ENCODE results near the gene TIMP2.
"Not testable (repeated sequence)": the region's sequence is repeated elsewhere in the genome, so short reads cannot be mapped to it uniquely, and the experiment has no call there.

Gene TIMP2

GRCh38 chr17:78952706-78953105 lies 27.5 kb upstream of the TIMP2 start:
- peak overlapping the region; percentile 68 to 96 (median 82) for H3K4me2 ChIP-seq
- peak overlapping the region in 3 of 10 experiments; percentile 10 to 29 (median 27); a peak in 3 of 20 replicates for H3K4me3 ChIP-seq
- peak overlapping the region; percentile 18 to 87 (median 76); a peak in 20 of 22 replicates for H3K27ac ChIP-seq
- H3K36me3 ChIP-seq = peaks cover 0 to 8% (median 0%) of the 10 kb centered on the region in 11 experiments; a peak in 3 of 22 replicates
- H3K27me3 ChIP-seq = no peaks in the 10 kb centered on the region
- peaks cover 14 to 21% (median 17%) of the 10 kb centered on the region in 11 experiments for H3K9me3 ChIP-seq (replicated peaks in 1 of 11)
- H3K4me1 ChIP-seq = peaks cover 16 to 41% (median 34%) of the 10 kb centered on the region in 10 experiments
- TF ChIP-seq Cebpa-rat (IDR thresholded peaks at IDR 0.05) = no peak
- no peaks in the 10 kb centered on the region for H4K20me1 ChIP-seq
- peak overlapping the region in 9 of 11 experiments; percentile 45 to 80 (median 71); a peak in 16 of 22 replicates for H3K9ac ChIP-seq

- peaks cover 14 to 21% (median 17%) of the 10 kb centered on the region in 11 experiments for H3K9me3 ChIP-seq (replicated peaks in 1 of 11)
- H3K27ac ChIP-seq = peak overlapping the region; percentile 18 to 87 (median 76); a peak in 20 of 22 replicates
- peak overlapping the region; percentile 44 to 80 (median 69); a peak in 21 of 22 replicates for H3K9ac ChIP-seq
- H4K20me1 ChIP-seq = no peaks in the 10 kb centered on the region
- peak overlapping the region in 3 of 10 experiments; percentile 10 to 29 (median 27); a peak in 5 of 20 replicates for H3K4me3 ChIP-seq
- H3K4me1 ChIP-seq = peaks cover 21 to 47% (median 40%) of the 10 kb centered on the region in 10 experiments
- H3K27me3 ChIP-seq = no peaks in the 10 kb centered on the region
- TF ChIP-seq Cebpa-rat (IDR thresholded peaks at IDR 0.05) = no peak
- peaks cover 0 to 8% (median 0%) of the 10 kb centered on the region in 11 experiments; a peak in 3 of 22 replicates for H3K36me3 ChIP-seq
- H3K4me2 ChIP-seq = peak overlapping the region; percentile 68 to 96 (median 82)
Measured at GRCh38 chr17:78951967-78952551, 26.9 kb upstream of the TIMP2 start.

- no peaks in the 10 kb centered on the region for H3K27me3 ChIP-seq
- H3K9ac ChIP-seq = no peak overlapping the region
- H3K9me3 ChIP-seq (replicated peaks in 1 of 11) = peaks cover 14 to 21% (median 17%) of the 10 kb centered on the region in 11 experiments
- H4K20me1 ChIP-seq = no peaks in the 10 kb centered on the region
- no peak overlapping the region for H3K4me3 ChIP-seq
- no peak overlapping the region for H3K27ac ChIP-seq
- peaks cover 32 to 59% (median 52%) of the 10 kb centered on the region in 10 experiments for H3K4me1 ChIP-seq
- peaks cover 0 to 8% (median 0%) of the 10 kb centered on the region in 11 experiments; a peak in 3 of 22 replicates for H3K36me3 ChIP-seq
- no peak for TF ChIP-seq Cebpa-rat (IDR thresholded peaks at IDR 0.05)
- no peak overlapping the region; a peak in 1 of 22 replicates for H3K4me2 ChIP-seq
Measured at GRCh38 chr17:78950870-78951269, 25.7 kb upstream of the TIMP2 start.

- no peak overlapping the region for H3K4me3 ChIP-seq
- peak overlapping the region in 9 of 11 experiments; percentile 25 to 71 (median 62); a peak in 15 of 22 replicates for H3K27ac ChIP-seq
- H3K9me3 ChIP-seq (replicated peaks in 1 of 11) = peaks cover 14 to 21% (median 17%) of the 10 kb centered on the region in 11 experiments
- peaks cover 0 to 8% (median 0%) of the 10 kb centered on the region in 11 experiments; a peak in 3 of 22 replicates for H3K36me3 ChIP-seq
- no peaks in the 10 kb centered on the region for H4K20me1 ChIP-seq
- TF ChIP-seq Cebpa-rat (IDR thresholded peaks at IDR 0.05) = no peak
- peak overlapping the region; percentile 63 to 85 (median 77); a peak in 21 of 22 replicates for H3K4me2 ChIP-seq
- H3K9ac ChIP-seq = peak overlapping the region in 4 of 11 experiments; percentile 16 to 37 (median 23); a peak in 2 of 22 replicates
- H3K27me3 ChIP-seq = peaks cover 0 to 6% (median 0%) of the 10 kb centered on the region in 11 experiments; a peak in 3 of 22 replicates
- peaks cover 40 to 68% (median 63%) of the 10 kb centered on the region in 10 experiments for H3K4me1 ChIP-seq
Measured at GRCh38 chr17:78947235-78948149, 22.3 kb upstream of the TIMP2 start.

- Histone ChIP-seq H3K9me3 (replicated peaks in 1 of 11) (peaks cover 14 to 21% (median 17%) of the 10 kb centered on the region in 11 experiments), H3K4me3 (0 out of 20 replicates have a peak overlapping the region, but pooled peaks of 1 of the 10 experiments have one; percentile 37), H3K4me2 (peak overlapping the region; percentile 63 to 85 (median 77)), H3K27me3 (peaks cover 0 to 6% (median 0%) of the 10 kb centered on the region in 11 experiments; a peak in 3 of 22 replicates), H4K20me1 (no peaks in the 10 kb centered on the region), H3K9ac (peak overlapping the region in 9 of 11 experiments; percentile 9 to 50 (median 37); a peak in 12 of 22 replicates), H3K4me1 (peaks cover 31 to 59% (median 54%) of the 10 kb centered on the region in 10 experiments), H3K36me3 (peaks cover 0 to 8% (median 0%) of the 10 kb centered on the region in 11 experiments; a peak in 3 of 22 replicates), H3K27ac (peak overlapping the region in 9 of 11 experiments; percentile 25 to 71 (median 62); a peak in 17 of 22 replicates)
- TF ChIP-seq Cebpa-rat (IDR thresholded peaks at IDR 0.05) = no peak
Measured at GRCh38 chr17:78946631-78947030, 21.4 kb upstream of the TIMP2 start.

GRCh38 chr17:78946131-78946530 lies 20.9 kb upstream of the TIMP2 start:
- H4K20me1 ChIP-seq = no peaks in the 10 kb centered on the region
- TF ChIP-seq Cebpa-rat (IDR thresholded peaks at IDR 0.05) = no peak
- peak overlapping the region; percentile 63 to 85 (median 77) for H3K4me2 ChIP-seq
- H3K9me3 ChIP-seq (replicated peaks in 1 of 11) = peaks cover 13 to 19% (median 14%) of the 10 kb centered on the region in 11 experiments
- H3K27ac ChIP-seq = peak overlapping the region in 9 of 11 experiments; percentile 25 to 71 (median 62); a peak in 17 of 22 replicates
- H3K27me3 ChIP-seq = peaks cover 0 to 6% (median 0%) of the 10 kb centered on the region in 11 experiments; a peak in 3 of 22 replicates
- H3K4me1 ChIP-seq = peaks cover 30 to 55% (median 50%) of the 10 kb centered on the region in 10 experiments
- H3K36me3 ChIP-seq = peaks cover 0 to 8% (median 0%) of the 10 kb centered on the region in 11 experiments; a peak in 3 of 22 replicates
- peak overlapping the region in 9 of 11 experiments; percentile 9 to 50 (median 37); a peak in 12 of 22 replicates for H3K9ac ChIP-seq
- H3K4me3 ChIP-seq = 0 out of 20 replicates have a peak overlapping the region, but pooled peaks of 1 of the 10 experiments have one; percentile 37

- H3K36me3 ChIP-seq, H4K20me1 ChIP-seq, H3K27me3 ChIP-seq, H3K4me3 ChIP-seq: not testable (repeated sequence)
- H3K9me3 ChIP-seq (replicated peaks in 1 of 11) = peaks cover 6 to 12% (median 8%) of the 10 kb centered on the region in 11 experiments
- peak overlapping the region in 5 of 11 experiments; percentile 0 to 37 (median 11); a peak in 2 of 22 replicates for H3K9ac ChIP-seq
- H3K27ac ChIP-seq = peak overlapping the region in 8 of 11 experiments; percentile 11 to 71 (median 64); a peak in 9 of 22 replicates
- H3K4me2 ChIP-seq = peak overlapping the region; percentile 63 to 85 (median 77)
- H3K4me1 ChIP-seq = peaks cover 30 to 62% (median 56%) of the 10 kb centered on the region in 10 experiments
Measured at GRCh38 chr17:78945455-78945854, 20.3 kb upstream of the TIMP2 start.

GRCh38 chr17:78944956-78945355 lies 19.8 kb upstream of the TIMP2 start:
- TF ChIP-seq Cebpa-rat (IDR thresholded peaks at IDR 0.05) = no peak
- H4K20me1 ChIP-seq = no peaks in the 10 kb centered on the region
- H3K27me3 ChIP-seq = peaks cover 0 to 6% (median 0%) of the 10 kb centered on the region in 11 experiments; a peak in 3 of 22 replicates
- H3K36me3 ChIP-seq = no peaks in the 10 kb centered on the region
- peaks cover 34 to 67% (median 61%) of the 10 kb centered on the region in 10 experiments for H3K4me1 ChIP-seq
- H3K4me2 ChIP-seq = peak overlapping the region; percentile 63 to 85 (median 77); a peak in 21 of 22 replicates
- peak overlapping the region in 4 of 11 experiments; percentile 7 to 62 (median 36); a peak in 3 of 22 replicates for H3K27ac ChIP-seq
- no peak overlapping the region for H3K4me3 ChIP-seq
- peaks cover 1 to 7% (median 3%) of the 10 kb centered on the region in 11 experiments for H3K9me3 ChIP-seq (replicated peaks in 1 of 11)
- H3K9ac ChIP-seq = peak overlapping the region in 5 of 11 experiments; percentile 0 to 37 (median 11); a peak in 2 of 22 replicates

Measured in BLaER1 treated with 17β-estradiol and CSF1 and Interleukin-3, amounts not matched to agents 10 nM and 100 nM (cell line).